PC-3 (cell line): ENCODE measurements around the gene CACNA1E. TPM values are rescaled to one million over a fixed set of nuclear protein-coding genes. Genes with fewer than 3 reads are reported as not detected.

Source experiments
- ATAC-seq: fragments of 200-7000 bp; cut with Tn5 transposase; 2 replicates; pipeline ENCODE4 v1.9.1; 2020; ENCODE audit warnings: mild to moderate bottlenecking, moderate library complexity
- BruUV-seq: library from RNA; stranded (reverse); fragments of 400-500 nt; replicated peaks from 2 replicates; lab custom pipeline; 2021; lab: Mats Ljungman, UMichigan
- CTCF ChIA-PET: fragments of 300-600 bp; sonication (Branson Sonifier 250); formaldehyde crosslinking; loops from one replicate; lab custom pipeline; 2022; ENCODE audit warnings: antibody characterized with exemption; lab: Charles Lee
- POLR2A ChIA-PET: fragments of 300-600 bp; sonication (Branson Sonifier 250); formaldehyde crosslinking; loops from one replicate; lab custom pipeline; 2022; ENCODE audit warnings: antibody characterized with exemption; ENCODE audit not compliant: unreplicated experiment; lab: Charles Lee
- DNase-seq: peaks from one replicate; pipeline ENCODE4 v3.0.0-alpha.2; 2015
- H2AFZ ChIP-seq: fragments of 300-600 bp; sonication (generic); 2 replicates; pipeline ENCODE4 v1.6.0; 2016; ENCODE audit warnings: antibody characterized with exemption, low read length
- H3F3A ChIP-seq: fragments of 300-600 bp; sonication (generic); one replicate; pipeline ENCODE4 v1.6.0; 2017; ENCODE audit warnings: antibody characterized with exemption, low read length, control low read depth, mild to moderate bottlenecking; ENCODE audit not compliant: unreplicated experiment
- H3K27ac ChIP-seq: fragments of 300-600 bp; sonication (generic); 2 replicates; pipeline ENCODE4 v1.5.1; 2016; ENCODE audit warnings: mild to moderate bottlenecking, low read length
- H3K27me3 ChIP-seq: fragments of 300-600 bp; sonication (generic); 2 replicates; pipeline ENCODE4 v1.6.1; 2016; ENCODE audit warnings: low read length, mixed read lengths
- H3K36me3 ChIP-seq: fragments of 300-600 bp; sonication (generic); 2 replicates; pipeline ENCODE4 v1.6.1; 2016; ENCODE audit warnings: low read depth, mixed run types, low read length, mixed read lengths
- H3K4me1 ChIP-seq: fragments of 300-600 bp; sonication (generic); 2 replicates; pipeline ENCODE4 v1.5.1; 2016; ENCODE audit warnings: low read length; ENCODE audit not compliant: insufficient read depth
- H3K4me2 ChIP-seq: fragments of 300-600 bp; sonication (generic); 2 replicates; pipeline ENCODE4 v1.6.0; 2016; ENCODE audit warnings: low read length
- H3K4me3 ChIP-seq: fragments of 300-600 bp; sonication (generic); 2 replicates; pipeline ENCODE4 v1.5.1; 2016; ENCODE audit warnings: mild to moderate bottlenecking, low read length, mixed read lengths
- H3K79me2 ChIP-seq: fragments of 300-600 bp; sonication (generic); 2 replicates; pipeline ENCODE4 v1.6.1; 2017; ENCODE audit warnings: low read length, mixed read lengths
- H3K9ac ChIP-seq: fragments of 300-600 bp; sonication (generic); 2 replicates; pipeline ENCODE4 v1.6.0; 2016; ENCODE audit warnings: mild to moderate bottlenecking, low read length
- H3K9me2 ChIP-seq: fragments of 300-600 bp; sonication (generic); replicated peaks from 2 replicates; pipeline ENCODE4 v1.6.1; 2016; ENCODE audit warnings: mixed run types, low read length, mixed read lengths
- H3K9me3 ChIP-seq: fragments of 300-600 bp; sonication (generic); 2 replicates; pipeline ENCODE4 v1.6.1; 2016; ENCODE audit warnings: low read length, mixed read lengths
- H4K20me1 ChIP-seq: fragments of 300-600 bp; sonication (generic); 2 replicates; pipeline ENCODE4 v1.6.1; 2016; ENCODE audit warnings: low read length, mixed read lengths
- CTCF ChIP-seq: fragments of 300-600 bp; sonication (generic); conservative IDR thresholded peaks from 2 replicates; pipeline ENCODE4 v1.5.1; 2017; ENCODE audit warnings: antibody characterized with exemption, low read depth, mild to moderate bottlenecking, low read length
- EZH2 ChIP-seq: fragments of 300-600 bp; sonication (generic); IDR thresholded peaks from one replicate; pipeline ENCODE4 v1.6.1; 2017; ENCODE audit warnings: antibody characterized with exemption, mild to moderate bottlenecking, low read length; ENCODE audit not compliant: unreplicated experiment
- EZH2phosphoT487 ChIP-seq: fragments of 300-600 bp; sonication (generic); IDR thresholded peaks from 2 replicates; pipeline ENCODE4 v1.6.1; 2018; ENCODE audit warnings: mild to moderate bottlenecking, antibody characterized with exemption, low read length, borderline replicate concordance
- intact Hi-C: fragments of 100-400 bp; cut with micrococcal nuclease; formaldehyde crosslinking; loops from 2 replicates; pipeline ENCODE4 v1.9.0; 2023
- total RNA-seq: library from RNA; depleted of rRNA; stranded (reverse); fragments of >200 nt; gene quantifications from 2 replicates; pipeline ENCODE4 v1.2.3, GENCODE V29; 2014

The CACNA1E gene
- total RNA-seq, 1 experiment from 2014 or later: not detected

DNA sequence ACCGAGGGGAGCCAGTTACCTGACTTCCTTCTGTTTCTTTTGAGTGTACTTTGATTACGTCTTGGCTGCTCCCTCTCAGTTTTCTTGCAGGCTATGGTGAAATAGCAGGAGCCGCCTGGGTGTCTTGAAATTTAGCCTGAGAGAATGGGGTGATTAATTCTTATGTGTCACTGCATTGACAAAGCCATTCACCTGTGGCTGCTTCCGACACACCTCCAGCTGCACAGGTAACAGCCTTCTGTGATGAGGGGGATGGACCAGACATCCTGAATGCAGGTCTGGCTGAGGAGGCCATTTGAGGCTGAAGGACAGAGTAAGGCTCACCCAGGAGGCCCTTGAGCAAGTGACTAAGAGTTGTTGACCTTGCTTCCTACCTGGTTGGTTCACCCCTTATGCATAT is 16.5 kb downstream of the CACNA1E start:
- Histone ChIP-seq H2AFZ (no peak overlapping the region), H3K4me2 (no peak overlapping the region), H3F3A (no peaks in the 10 kb centered on the region), H3K36me3 (no peaks in the 10 kb centered on the region), H4K20me1 (no peaks in the 10 kb centered on the region), H3K9ac (no peak overlapping the region), H3K4me1 (no peaks in the 10 kb centered on the region), H3K4me3 (no peak overlapping the region), H3K79me2 (no peaks in the 10 kb centered on the region), H3K9me3 (no peaks in the 10 kb centered on the region), H3K9me2 (no peaks in the 10 kb centered on the region), H3K27me3 (no peaks in the 10 kb centered on the region; the same call in 1 of the 2 replicates), H3K27ac (no peak overlapping the region)
- intact Hi-C loops: no loop called here
- CTCF ChIA-PET: no interaction called here
- POLR2A ChIA-PET: no interaction called here
- DNase-seq (no peak), ATAC-seq (no peak)
- BruUV-seq: no TSS peak
- TF ChIP-seq EZH2phosphoT487: no peak
- no peak for TF ChIP-seq EZH2
- TF ChIP-seq CTCF: no peak

DNA sequence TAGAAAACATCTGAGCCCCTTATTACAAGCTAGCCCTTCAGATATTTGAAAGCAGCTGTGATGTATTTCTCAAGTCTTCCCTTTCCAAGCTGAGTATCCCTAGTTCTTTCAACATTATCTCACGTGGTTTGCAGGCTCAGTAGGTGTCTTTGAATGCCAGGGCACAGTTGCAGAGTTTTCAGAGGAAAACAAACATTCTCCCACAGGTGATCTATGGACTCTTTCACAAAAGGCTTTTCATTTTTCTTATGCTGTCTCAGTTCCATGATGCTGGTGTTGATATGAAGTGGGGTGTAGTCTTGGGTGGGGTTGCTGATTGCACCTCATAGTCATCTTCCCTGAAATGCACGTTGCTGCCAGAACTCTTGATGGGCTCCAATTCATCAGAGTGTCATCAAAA is 17.3 kb downstream of the CACNA1E start:
- H3F3A ChIP-seq: no peaks in the 10 kb centered on the region
- no peaks in the 10 kb centered on the region for H3K4me1 ChIP-seq
- no TSS peak for BruUV-seq

More for the DNA sequence above, 17.3 kb downstream of the CACNA1E start:
- no peaks in the 10 kb centered on the region for H3K9me3 ChIP-seq
- TF ChIP-seq EZH2: no peak
- no peak for TF ChIP-seq EZH2phosphoT487
- TF ChIP-seq CTCF: no peak
- intact Hi-C loops: no loop called here
- no peak for DNase-seq
- H3K79me2 ChIP-seq: no peaks in the 10 kb centered on the region
- no peaks in the 10 kb centered on the region for H3K36me3 ChIP-seq
- no peak overlapping the region for H3K4me2 ChIP-seq
- no peak for ATAC-seq
- H3K9me2 ChIP-seq: no peaks in the 10 kb centered on the region
- H3K4me3 ChIP-seq: no peak overlapping the region
- H2AFZ ChIP-seq: no peak overlapping the region
- no peaks in the 10 kb centered on the region for H4K20me1 ChIP-seq
- no peak overlapping the region for H3K9ac ChIP-seq
- no peaks in the 10 kb centered on the region; the same call in 1 of the 2 replicates for H3K27me3 ChIP-seq
- no peak overlapping the region for H3K27ac ChIP-seq
- ChIA-PET POLR2A (no interaction called here), CTCF (no interaction called here)
